ENCODE measurements around the gene DDX24.

- TF ChIP-seq EZH2 (IDR thresholded peaks at IDR 0.05): no peak
- no peak for TF ChIP-seq POLR2AphosphoS5 (IDR thresholded peaks at IDR 0.05; ENCODE audit: borderline replicate concordance, low read depth, low read length)
Observed at GRCh38 chr14:94115631-94116030, 34.6 kb upstream of the DDX24 start.

Measured in SK-N-MC (cell line).